HEK293 (cell line): ENCODE data around the gene CHMP1A.

Experiments
- GFI1B ChIP-seq: fragments of 450-650 bp; formaldehyde crosslinking; IDR thresholded peaks from 2 replicates; pipeline ENCODE4 v1.5.1; 2016; ENCODE audit warnings: missing biosample characterization, missing genetic modification characterization
- HOXC10 ChIP-seq: sonication (generic); formaldehyde crosslinking; IDR thresholded peaks from 2 replicates; pipeline ENCODE4 v1.8.1; 2023; ENCODE audit warnings: mild to moderate bottlenecking, missing genetic modification reagents
- KLF10 ChIP-seq: fragments of 450-650 bp; IDR thresholded peaks from 2 replicates; pipeline ENCODE4 v1.5.1; 2018; ENCODE audit warnings: missing biosample characterization, mild to moderate bottlenecking, missing genetic modification characterization
- KLF17 ChIP-seq: fragments of 450-650 bp; formaldehyde crosslinking; IDR thresholded peaks from 2 replicates; pipeline ENCODE4 v1.5.1; 2016; ENCODE audit warnings: missing biosample characterization, missing genetic modification characterization
- PATZ1 ChIP-seq: fragments of 450-650 bp; formaldehyde crosslinking; IDR thresholded peaks from 2 replicates; pipeline ENCODE4 v1.5.1; 2016; ENCODE audit warnings: missing biosample characterization, missing genetic modification characterization
- PRDM4 ChIP-seq: fragments of 450-650 bp; formaldehyde crosslinking; IDR thresholded peaks from 2 replicates; pipeline ENCODE4 v1.5.1; 2017; ENCODE audit warnings: missing biosample characterization, missing genetic modification characterization
- SP2 ChIP-seq: fragments of 450-650 bp; formaldehyde crosslinking; IDR thresholded peaks from 2 replicates; pipeline ENCODE4 v1.5.1; 2016; ENCODE audit warnings: missing biosample characterization, missing genetic modification characterization
- ZBTB6 ChIP-seq: fragments of 450-650 bp; formaldehyde crosslinking; IDR thresholded peaks from 2 replicates; pipeline ENCODE4 v1.5.1; 2017; ENCODE audit warnings: missing biosample characterization, missing genetic modification characterization
- ZBTB8A ChIP-seq: fragments of 450-650 bp; formaldehyde crosslinking; IDR thresholded peaks from 2 replicates; pipeline ENCODE4 v1.5.1; 2016; ENCODE audit warnings: missing biosample characterization, missing genetic modification characterization
- ZEB2 ChIP-seq: fragments of 450-650 bp; formaldehyde crosslinking; IDR thresholded peaks from 2 replicates; pipeline ENCODE4 v1.5.1; 2016; ENCODE audit warnings: missing biosample characterization, missing genetic modification characterization
- ZFP41 ChIP-seq: fragments of 450-650 bp; formaldehyde crosslinking; IDR thresholded peaks from 2 replicates; pipeline ENCODE4 v1.5.1; 2016; ENCODE audit warnings: missing biosample characterization, missing genetic modification characterization, borderline replicate concordance
- ZNF10 ChIP-seq: fragments of 450-650 bp; formaldehyde crosslinking; IDR thresholded peaks from 2 replicates; pipeline ENCODE4 v1.5.1; 2017; ENCODE audit warnings: missing biosample characterization, missing genetic modification characterization
- ZNF132 ChIP-seq: fragments of 450-650 bp; formaldehyde crosslinking; IDR thresholded peaks from 2 replicates; pipeline ENCODE4 v1.5.1; 2017; ENCODE audit warnings: missing biosample characterization, missing genetic modification characterization, borderline replicate concordance
- ZNF184 ChIP-seq: fragments of 450-650 bp; IDR thresholded peaks from 2 replicates; pipeline ENCODE4 v1.5.1; 2018; ENCODE audit warnings: missing biosample characterization, mild to moderate bottlenecking, missing genetic modification characterization
- ZNF211 ChIP-seq: fragments of 450-650 bp; formaldehyde crosslinking; IDR thresholded peaks from 2 replicates; pipeline ENCODE4 v1.5.1; 2016; ENCODE audit warnings: low read depth, missing biosample characterization, missing genetic modification characterization
- ZNF266 ChIP-seq: fragments of 450-650 bp; formaldehyde crosslinking; IDR thresholded peaks from 2 replicates; pipeline ENCODE4 v1.5.1; 2016; ENCODE audit warnings: missing biosample characterization, missing genetic modification characterization, low read depth
- ZNF280C ChIP-seq: fragments of 450-650 bp; formaldehyde crosslinking; IDR thresholded peaks from 2 replicates; pipeline ENCODE4 v1.5.1; 2016; ENCODE audit warnings: missing biosample characterization, missing genetic modification characterization
- ZNF366 ChIP-seq: fragments of 450-650 bp; formaldehyde crosslinking; conservative IDR thresholded peaks from 2 replicates; pipeline ENCODE4 v1.5.1; 2016; ENCODE audit warnings: missing biosample characterization, missing genetic modification characterization
- ZNF433 ChIP-seq: fragments of 450-650 bp; formaldehyde crosslinking; IDR thresholded peaks from 2 replicates; pipeline ENCODE4 v1.5.1; 2016; ENCODE audit warnings: missing biosample characterization, missing genetic modification characterization, low read depth
- ZNF488 ChIP-seq: fragments of 450-650 bp; formaldehyde crosslinking; IDR thresholded peaks from 2 replicates; pipeline ENCODE4 v1.5.1; 2016; ENCODE audit warnings: missing biosample characterization, missing genetic modification characterization
- ZNF596 ChIP-seq: fragments of 450-650 bp; IDR thresholded peaks from 2 replicates; pipeline ENCODE4 v1.5.0; 2018; ENCODE audit warnings: missing biosample characterization, mild to moderate bottlenecking, missing genetic modification characterization, moderate library complexity
- ZNF600 ChIP-seq: fragments of 450-650 bp; formaldehyde crosslinking; IDR thresholded peaks from 2 replicates; pipeline ENCODE4 v1.5.1; 2016; ENCODE audit warnings: missing biosample characterization, missing genetic modification characterization
- ZNF610 ChIP-seq: fragments of 450-650 bp; formaldehyde crosslinking; IDR thresholded peaks from 2 replicates; pipeline ENCODE4 v1.5.1; 2016; ENCODE audit warnings: missing biosample characterization, missing genetic modification characterization, borderline replicate concordance
- ZNF621 ChIP-seq: fragments of 450-650 bp; formaldehyde crosslinking; IDR thresholded peaks from 2 replicates; pipeline ENCODE4 v1.5.1; 2017; ENCODE audit warnings: missing biosample characterization, missing genetic modification characterization
- ZNF664 ChIP-seq: fragments of 450-650 bp; formaldehyde crosslinking; IDR thresholded peaks from 2 replicates; pipeline ENCODE4 v1.5.1; 2016; ENCODE audit warnings: missing biosample characterization, missing genetic modification characterization
- ZNF704 ChIP-seq: fragments of 450-650 bp; formaldehyde crosslinking; IDR thresholded peaks from 2 replicates; pipeline ENCODE4 v1.5.1; 2016; ENCODE audit warnings: missing biosample characterization, missing genetic modification characterization
- ZNF76 ChIP-seq: fragments of 450-650 bp; formaldehyde crosslinking; IDR thresholded peaks from 2 replicates; pipeline ENCODE4; 2016; ENCODE audit warnings: low read depth, missing biosample characterization, missing genetic modification characterization, borderline replicate concordance
- ZNF791 ChIP-seq: fragments of 450-650 bp; formaldehyde crosslinking; IDR thresholded peaks from 2 replicates; pipeline ENCODE4 v1.5.1; 2016; ENCODE audit warnings: missing biosample characterization, missing genetic modification characterization
- ZSCAN16 ChIP-seq: fragments of 450-650 bp; formaldehyde crosslinking; IDR thresholded peaks from 2 replicates; pipeline ENCODE4 v1.5.1; 2016; ENCODE audit warnings: missing biosample characterization, missing genetic modification characterization
- ZSCAN30 ChIP-seq: fragments of 450-650 bp; IDR thresholded peaks from 2 replicates; pipeline ENCODE4 v1.5.1; 2018; ENCODE audit warnings: missing biosample characterization, mild to moderate bottlenecking, missing genetic modification characterization, moderate library complexity

Gene CHMP1A

GRCh38 chr16:89686520-89687091, 29.1 kb upstream of the CHMP1A start, which contains the start of gene CDK10 (continued):
- TF ChIP-seq ZSCAN30 (peak; percentile 51; the same call in 1 of the 2 replicates), ZNF280C (tag by site-specific recombination) (no peak), ZNF600 (tag by site-specific recombination) (peak; percentile 75), ZSCAN16 (tag by site-specific recombination) (no peak), ZNF266 (no peak), ZNF664 (no peak), ZNF596 (tag by site-specific recombination) (0 out of 2 replicates have a peak, but pooled peaks have one; percentile 2), ZNF610 (no peak), HOXC10 (CRISPR knock-in tag) (no peak), PATZ1 (tag by site-specific recombination) (peak; percentile 80), ZEB2 (tag by site-specific recombination) (no peak), ZNF791 (tag by site-specific recombination) (no peak), ZNF366 (tag by site-specific recombination) (no peak), ZNF184 (tag by site-specific recombination) (no peak), ZNF10 (tag by site-specific recombination) (no peak), KLF10 (tag by site-specific recombination) (0 out of 2 replicates have a peak, but pooled peaks have one; percentile 28), ZNF621 (tag by site-specific recombination) (no peak), ZBTB6 (tag by site-specific recombination) (0 out of 2 replicates have a peak, but pooled peaks have one; percentile 24), ZNF704 (tag by site-specific recombination) (no peak), GFI1B (no peak), ZNF488 (tag by site-specific recombination) (no peak), ZNF211 (tag by site-specific recombination) (no peak), ZNF76 (tag by site-specific recombination) (peak; percentile 91), PRDM4 (tag by site-specific recombination) (no peak), ZBTB8A (tag by site-specific recombination) (no peak), KLF17 (tag by site-specific recombination) (0 out of 2 replicates have a peak, but pooled peaks have one; percentile 36), SP2 (peak; percentile 73), ZFP41 (tag by site-specific recombination) (no peak), ZNF132 (tag by site-specific recombination) (no peak), ZNF433 (no peak)
